Mesenchymal stem cell (in vitro differentiated cells and primary cell): ENCODE measurements around the gene MAP6D1.

ENCODE experiments used
- DNase-seq: peaks from one replicate; pipeline ENCODE4 v3.0.0-alpha.2; 2013
- H2AFZ ChIP-seq: one replicate; pipeline ENCODE4 v1.6.1; 2013; ENCODE audit warnings: low read depth, mild to moderate bottlenecking, control low read depth, inconsistent platforms, low read length, moderate library complexity
- H2AK5ac ChIP-seq: 2 replicates; pipeline ENCODE4 v1.6.1; 2013; ENCODE audit warnings: low read length, moderate library complexity, mild to moderate bottlenecking, inconsistent platforms; ENCODE audit not compliant: severe bottlenecking
- H2BK120ac ChIP-seq: one replicate; pipeline ENCODE4 v1.6.1; 2013; ENCODE audit warnings: low read depth, mild to moderate bottlenecking, inconsistent platforms, low read length, moderate library complexity
- H2BK12ac ChIP-seq, 2 experiments: one replicate each; pipeline ENCODE4 v1.6.1; 2013; ENCODE audit warnings: inconsistent platforms in 2 of 2, low read length in 2 of 2, mild to moderate bottlenecking in 2 of 2, moderate library complexity in 2 of 2, control low read depth in 1 of 2
- H2BK15ac ChIP-seq: one replicate; pipeline ENCODE4 v1.6.1; 2013; ENCODE audit warnings: mild to moderate bottlenecking, low read depth, inconsistent platforms; ENCODE audit not compliant: poor library complexity, severe bottlenecking
- H2BK5ac ChIP-seq: 2 replicates; pipeline ENCODE4 v1.6.1; 2013; ENCODE audit warnings: low read depth, mild to moderate bottlenecking, low read length, control low read depth, inconsistent platforms; ENCODE audit not compliant: poor library complexity, severe bottlenecking
- H3K14ac ChIP-seq, 2 experiments: one replicate each; pipeline ENCODE4 v1.6.1; 2013; ENCODE audit warnings: inconsistent platforms in 2 of 2, low read length in 2 of 2, control low read depth in 1 of 2, mild to moderate bottlenecking in 1 of 2, moderate library complexity in 1 of 2
- H3K18ac ChIP-seq, 2 experiments: one replicate each; pipeline ENCODE4 v1.6.1; 2013; ENCODE audit warnings: inconsistent platforms in 2 of 2, low read length in 2 of 2, control low read depth in 1 of 2, low read depth in 1 of 2, mild to moderate bottlenecking in 1 of 2
- H3K23ac ChIP-seq, 2 experiments: one replicate each; pipeline ENCODE4 v1.6.1; 2013; ENCODE audit warnings: inconsistent platforms in 2 of 2, low read length in 2 of 2, mild to moderate bottlenecking in 2 of 2, moderate library complexity in 2 of 2, control low read depth in 1 of 2
- H3K27ac ChIP-seq: 2 replicates; pipeline ENCODE4 v1.5.1; 2013; ENCODE audit warnings: mild to moderate bottlenecking, moderate library complexity, low read length, control low read depth, inconsistent platforms; ENCODE audit not compliant: poor library complexity, severe bottlenecking
- H3K27me3 ChIP-seq, 2 experiments: 2 replicates each; pipeline versions ENCODE4 v1.6.1 to v1.7.0; 2013; ENCODE audit warnings: low read length in 2 of 2, mild to moderate bottlenecking in 2 of 2, moderate library complexity in 2 of 2, control low read depth in 1 of 2, inconsistent platforms in 1 of 2; ENCODE audit not compliant: control insufficient read depth in 1 of 2, insufficient read depth in 1 of 2
- H3K36me3 ChIP-seq, 2 experiments: 2 replicates each; pipeline versions ENCODE4 v1.6.1 to v1.7.0; 2013; ENCODE audit warnings: low read length in 2 of 2, control low read depth in 1 of 2, inconsistent platforms in 1 of 2, low read depth in 1 of 2, mild to moderate bottlenecking in 1 of 2; ENCODE audit not compliant: insufficient read depth in 2 of 2, control insufficient read depth in 1 of 2
- H3K4ac ChIP-seq, 2 experiments: one replicate each; pipeline ENCODE4 v1.6.1; 2013; ENCODE audit warnings: inconsistent platforms in 2 of 2, low read length in 2 of 2, mild to moderate bottlenecking in 2 of 2, moderate library complexity in 2 of 2, control low read depth in 1 of 2, low read depth in 1 of 2
- H3K4me1 ChIP-seq: 2 replicates; pipeline ENCODE4 v1.6.1; 2013; ENCODE audit warnings: low read depth, low read length, control low read depth; ENCODE audit not compliant: control insufficient read depth, insufficient read depth
- H3K4me2 ChIP-seq: 2 replicates; pipeline ENCODE4 v1.6.1; 2013; ENCODE audit warnings: low read length, mild to moderate bottlenecking, inconsistent platforms; ENCODE audit not compliant: poor library complexity, severe bottlenecking
- H3K4me3 ChIP-seq, 2 experiments: 2 replicates each; pipeline versions ENCODE4 v1.5.1 to v1.7.0; 2013; ENCODE audit warnings: low read length in 2 of 2, mild to moderate bottlenecking in 2 of 2, control low read depth in 1 of 2, low read depth in 1 of 2; ENCODE audit not compliant: insufficient read depth in 1 of 2
- H3K79me1 ChIP-seq: replicated peaks from 2 replicates; pipeline ENCODE4 v1.6.1; 2013; ENCODE audit warnings: mild to moderate bottlenecking, control low read depth, low read length, inconsistent platforms; ENCODE audit not compliant: poor library complexity, severe bottlenecking
- H3K9ac ChIP-seq: 2 replicates; pipeline ENCODE4 v1.7.0; 2013; ENCODE audit warnings: mild to moderate bottlenecking, low read length, moderate library complexity
- H3K9me3 ChIP-seq: 2 replicates; pipeline ENCODE4 v1.7.0; 2013; ENCODE audit warnings: mild to moderate bottlenecking, low read length; ENCODE audit not compliant: control insufficient read depth
- H4K8ac ChIP-seq: one replicate; pipeline ENCODE4 v1.6.1; 2013; ENCODE audit warnings: inconsistent platforms, mild to moderate bottlenecking, low read length, moderate library complexity
- H4K91ac ChIP-seq: one replicate; pipeline ENCODE4 v1.6.1; 2013; ENCODE audit warnings: mild to moderate bottlenecking, low read length, inconsistent platforms
- WGBS: methylation state at CpG from one replicate; pipeline ENCODE4 v1.1.7; 2013; ENCODE audit warnings: mixed read lengths; 5-methylcytosine and 5-hydroxymethylcytosine counted together

MAP6D1 gene

GRCh38 chr3:183824761-183825455 is 469 bp downstream of the MAP6D1 start:
- peaks cover 11% of the 10 kb centered on the region for H3K4me1 ChIP-seq
- no peak overlapping the region for H2BK120ac ChIP-seq
- H3K14ac ChIP-seq, result peak overlapping the region in 1 of 2 experiments; percentile 44
- H2BK5ac ChIP-seq, result no peak overlapping the region
- H4K8ac ChIP-seq, result peak overlapping the region; percentile 57
- no peaks in the 10 kb centered on the region for H3K9me3 ChIP-seq
- peak overlapping the region in 1 of 2 experiments; percentile 64 for H3K23ac ChIP-seq
- peak overlapping the region; percentile 36 for H2BK15ac ChIP-seq
- peaks cover 18 to 21% of the 10 kb centered on the region in 2 experiments for H3K36me3 ChIP-seq
- peak overlapping the region; percentile 79 for H2AFZ ChIP-seq
- no peak overlapping the region for H2AK5ac ChIP-seq
- WGBS, result 2% methylated on average over 45 of the region's 88 CpGs
- peaks cover 10% of the 10 kb centered on the region for H3K79me1 ChIP-seq
- peak overlapping the region; percentile 31 for H4K91ac ChIP-seq
- H2BK12ac ChIP-seq, result no peak overlapping the region
- peak; percentile 29 for DNase-seq
- no peak overlapping the region for H3K27ac ChIP-seq
- peak overlapping the region; percentile 78 to 85 for H3K4me3 ChIP-seq
- peak overlapping the region in 1 of 2 experiments; percentile 61 for H3K18ac ChIP-seq
- peak overlapping the region; percentile 54 for H3K9ac ChIP-seq
- H3K4ac ChIP-seq, result no peak overlapping the region
- H3K4me2 ChIP-seq, result peak overlapping the region; percentile 87
- no peaks in the 10 kb centered on the region for H3K27me3 ChIP-seq

GRCh38 chr3:183823963-183824362 is 1.4 kb downstream of the MAP6D1 start:
- no peak overlapping the region for H4K8ac ChIP-seq
- 92% methylated on average over 4 of the region's 5 CpGs for WGBS
- no peak overlapping the region for H3K18ac ChIP-seq
- no peak overlapping the region for H2AFZ ChIP-seq
- H2BK120ac ChIP-seq, result no peak overlapping the region
- H3K23ac ChIP-seq, result no peak overlapping the region
- no peak overlapping the region for H3K9ac ChIP-seq
- H2BK5ac ChIP-seq, result no peak overlapping the region
- no peak overlapping the region for H3K4me2 ChIP-seq
- no peak overlapping the region for H2AK5ac ChIP-seq
- peaks cover 9 to 22% of the 10 kb centered on the region in 2 experiments for H3K36me3 ChIP-seq
- H3K27ac ChIP-seq, result no peak overlapping the region
- peaks cover 10% of the 10 kb centered on the region for H3K79me1 ChIP-seq
- no peak overlapping the region for H3K4ac ChIP-seq
- H3K14ac ChIP-seq, result no peak overlapping the region
- H2BK15ac ChIP-seq, result no peak overlapping the region
- no peak overlapping the region for H2BK12ac ChIP-seq
- H3K27me3 ChIP-seq, result no peaks in the 10 kb centered on the region
- peaks cover 11% of the 10 kb centered on the region for H3K4me1 ChIP-seq
- H4K91ac ChIP-seq, result no peak overlapping the region
- no peaks in the 10 kb centered on the region for H3K9me3 ChIP-seq
- H3K4me3 ChIP-seq, result no peak overlapping the region
- no peak for DNase-seq

- Histone ChIP-seq H3K14ac (no peak overlapping the region), H4K91ac (no peak overlapping the region), H3K27ac (no peak overlapping the region), H3K23ac (no peak overlapping the region), H3K4me1 (peaks cover 13% of the 10 kb centered on the region), H2BK5ac (no peak overlapping the region), H3K4me2 (no peak overlapping the region), H3K79me1 (peaks cover 9% of the 10 kb centered on the region), H2AK5ac (no peak overlapping the region), H2BK15ac (no peak overlapping the region), H3K18ac (no peak overlapping the region), H3K9me3 (no peaks in the 10 kb centered on the region), H3K36me3 (peaks cover 0 to 14% of the 10 kb centered on the region in 2 experiments), H2AFZ (no peak overlapping the region), H3K27me3 (no peaks in the 10 kb centered on the region), H4K8ac (no peak overlapping the region), H3K4ac (no peak overlapping the region), H3K9ac (no peak overlapping the region), H2BK12ac (no peak overlapping the region), H3K4me3 (no peak overlapping the region), H2BK120ac (no peak overlapping the region)
- WGBS, result 95% methylated on average over 13 of the region's 13 CpGs
- no peak for DNase-seq
Measured at GRCh38 chr3:183822631-183823030, 2.7 kb downstream of the MAP6D1 start.

DNA sequence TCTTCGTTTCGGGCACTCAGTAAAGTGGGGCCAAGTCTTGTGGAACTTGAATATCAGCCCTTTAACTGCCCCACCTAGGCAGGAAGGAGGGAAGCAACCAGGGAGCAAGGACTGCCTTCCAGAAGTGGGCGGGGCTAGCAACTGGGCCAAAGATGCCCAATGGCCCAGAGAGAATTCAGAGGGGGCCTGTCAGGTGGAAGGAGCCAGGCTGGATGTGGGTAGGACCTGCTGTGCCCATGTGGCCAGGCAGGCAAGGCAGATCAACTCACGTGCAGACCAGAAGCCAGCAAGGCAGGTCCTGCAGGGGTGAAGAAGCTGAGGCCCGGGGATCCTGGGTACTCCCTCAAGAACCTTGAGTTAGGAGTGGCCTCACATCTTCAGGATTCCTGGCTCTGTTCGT is 5.5 kb downstream of the MAP6D1 start:
- H3K23ac ChIP-seq, result no peak overlapping the region
- H2BK12ac ChIP-seq, result no peak overlapping the region
- no peak overlapping the region for H3K18ac ChIP-seq
- no peak overlapping the region for H2BK15ac ChIP-seq
- H4K91ac ChIP-seq, result no peak overlapping the region
- no peak for DNase-seq
- H3K79me1 ChIP-seq, result peaks cover 9% of the 10 kb centered on the region
- no peak overlapping the region for H3K4me3 ChIP-seq
- H2BK120ac ChIP-seq, result no peak overlapping the region
- H3K4ac ChIP-seq, result no peak overlapping the region
- H3K4me1 ChIP-seq, result peaks cover 11% of the 10 kb centered on the region
- no peak overlapping the region for H3K4me2 ChIP-seq
- no peak overlapping the region for H3K14ac ChIP-seq
- WGBS, result 92% methylated on average over 6 of the region's 6 CpGs
- H3K9me3 ChIP-seq, result no peaks in the 10 kb centered on the region
- H2BK5ac ChIP-seq, result no peak overlapping the region
- no peak overlapping the region for H4K8ac ChIP-seq
- H3K36me3 ChIP-seq, result peaks cover 0 to 29% of the 10 kb centered on the region in 2 experiments
- no peaks in the 10 kb centered on the region for H3K27me3 ChIP-seq
- H3K9ac ChIP-seq, result no peak overlapping the region
- H2AFZ ChIP-seq, result no peak overlapping the region
- no peak overlapping the region for H3K27ac ChIP-seq
- H2AK5ac ChIP-seq, result no peak overlapping the region
